HG03135 (cell line): Measurements from ENCODE around the gene CCDC78.

Source experiments
- ATAC-seq: cut with Tn5 transposase; IDR thresholded peaks from one replicate; pipeline ENCODE4 v1.9.1; 2021; ENCODE audit warnings: mild to moderate bottlenecking, moderate library complexity; ENCODE audit not compliant: unreplicated experiment

The CCDC78 gene

GRCh38 chr16:711548-712320 is 14.5 kb downstream of the CCDC78 start:
- ATAC-seq: no peak

GRCh38 chr16:711084-711483 is 15.2 kb downstream of the CCDC78 start:
- ATAC-seq: no peak

GRCh38 chr16:710500-711075 is 15.7 kb downstream of the CCDC78 start:
- no peak for ATAC-seq

GRCh38 chr16:709566-710499 is 16.4 kb downstream of the CCDC78 start:
- no peak for ATAC-seq

GRCh38 chr16:708959-709358 is 17.3 kb downstream of the CCDC78 start:
- no peak for ATAC-seq

GRCh38 chr16:708019-708418 is 18.2 kb downstream of the CCDC78 start:
- ATAC-seq: no peak

- no peak for ATAC-seq
Measured at GRCh38 chr16:707062-707538, 19.1 kb downstream of the CCDC78 start.

- no peak for ATAC-seq
Measured at GRCh38 chr16:706189-707061, 19.8 kb downstream of the CCDC78 start.

- ATAC-seq: no peak
Measured at GRCh38 chr16:705431-706188, 20.6 kb downstream of the CCDC78 start, which contains the start of gene FBXL16. Gene FBXL16 (minus strand): TSS chr16:705801. CDS start chr16:697405, 8,396 bp downstream.

- no peak for ATAC-seq
Measured at GRCh38 chr16:704552-705380, 21.5 kb downstream of the CCDC78 start.

GRCh38 chr16:704047-704446 is 22.2 kb downstream of the CCDC78 start:
- ATAC-seq: no peak

- ATAC-seq: no peak
Measured at GRCh38 chr16:703406-703805, 22.8 kb downstream of the CCDC78 start.

- no peak for ATAC-seq
Measured at GRCh38 chr16:702341-702740, 23.9 kb downstream of the CCDC78 start.

- no peak for ATAC-seq
Measured at GRCh38 chr16:700684-701584, 25.3 kb downstream of the CCDC78 start.

GRCh38 chr16:698911-699671 is 27.2 kb downstream of the CCDC78 start:
- no peak for ATAC-seq

- no peak for ATAC-seq
Measured at GRCh38 chr16:695355-696089, 30.7 kb downstream of the CCDC78 start.
